K562 (cell line): ENCODE measurements around the gene ADTRP.

Source experiments
- CAMTA2 ChIP-seq: fragments of 250-450 bp; sonication (Bioruptor Pico); conservative IDR thresholded peaks from 2 replicates; pipeline ENCODE4 v1.5.1; 2022
- EZH2 ChIP-seq: IDR thresholded peaks from 2 replicates; pipeline ENCODE4 v1.6.1; 2012; ENCODE audit warnings: low read depth, mild to moderate bottlenecking, inconsistent platforms, low read length, borderline replicate concordance
- HMBOX1 ChIP-seq: sonication (generic); IDR thresholded peaks from 2 replicates; pipeline ENCODE4 v1.6.1; 2016
- PHB2 ChIP-seq: fragments of 450-650 bp; IDR thresholded peaks from 2 replicates; pipeline ENCODE4 v1.6.1; 2017; ENCODE audit warnings: low read depth
- POLR2A ChIP-seq: fragments of 450-650 bp; conservative IDR thresholded peaks from 2 replicates; pipeline ENCODE4 v1.6.1; 2016
- POLR2AphosphoS5 ChIP-seq: IDR thresholded peaks from 2 replicates; pipeline ENCODE4 v1.6.1; 2011; ENCODE audit warnings: mild to moderate bottlenecking, low read depth, low read length, moderate library complexity; ENCODE audit not compliant: control insufficient read depth, insufficient read depth
- TEAD1 ChIP-seq, 2 experiments: fragments of 450-650 bp in 1 of 2; sonication (generic) in 1 of 2; formaldehyde crosslinking; IDR thresholded peaks; 2 replicates each; pipeline versions ENCODE4 v1.4.0 to v1.8.0; 2020 to 2022; ENCODE audit warnings: mild to moderate bottlenecking in 2 of 2, missing genetic modification reagents in 1 of 2
- ZKSCAN3 ChIP-seq: fragments of 250-450 bp; sonication (Bioruptor Pico); IDR thresholded peaks from 2 replicates; pipeline ENCODE4 v1.4.0; 2020

- no peak for TF ChIP-seq HMBOX1
- TF ChIP-seq CAMTA2 (CRISPR knock-in tag) = no peak
- no peak for TF ChIP-seq ZKSCAN3 (CRISPR knock-in tag)
- TF ChIP-seq TEAD1 (CRISPR knock-in tag; IDR thresholded peaks at IDR 0.05) = no peak
- no peak for TF ChIP-seq PHB2
- no peak for TF ChIP-seq EZH2
- TF ChIP-seq POLR2A = no peak
- TF ChIP-seq POLR2AphosphoS5 = no peak
Observed at GRCh38 chr6:11727346-11727997, 51.1 kb downstream of the ADTRP start.
